GM18505 (cell line): ENCODE measurements around the gene NRP1.
"Not testable (repeated sequence)": the region's sequence is repeated elsewhere in the genome, so short reads cannot be mapped to it uniquely, and the experiment has no call there.

Experiments
- ATAC-seq: cut with Tn5 transposase; IDR thresholded peaks from one replicate; pipeline ENCODE4 v1.9.1; 2021; ENCODE audit not compliant: unreplicated experiment
- POLR2A ChIP-seq: IDR thresholded peaks from 4 replicates; pipeline ENCODE4 v1.6.1; 2011; ENCODE audit warnings: borderline replicate concordance; ENCODE audit not compliant: insufficient read depth, insufficient read length; ENCODE audit errors: extremely low read depth

NRP1 gene

GRCh38 chr10:33334153-33334804, at the start of gene NRP1:
TSS of gene NRP1 (minus strand) at chr10:33334667. CDS start at chr10:33334382, 285 bp downstream.
- no peak for ATAC-seq
- TF ChIP-seq POLR2A: no peak

- not testable (repeated sequence) for ATAC-seq
Observed at GRCh38 chr10:33384201-33384600, 49.7 kb upstream of the NRP1 start.

GRCh38 chr10:33382921-33383713, 48.6 kb upstream of the NRP1 start:
- no peak for ATAC-seq
- TF ChIP-seq POLR2A: no peak

DNA sequence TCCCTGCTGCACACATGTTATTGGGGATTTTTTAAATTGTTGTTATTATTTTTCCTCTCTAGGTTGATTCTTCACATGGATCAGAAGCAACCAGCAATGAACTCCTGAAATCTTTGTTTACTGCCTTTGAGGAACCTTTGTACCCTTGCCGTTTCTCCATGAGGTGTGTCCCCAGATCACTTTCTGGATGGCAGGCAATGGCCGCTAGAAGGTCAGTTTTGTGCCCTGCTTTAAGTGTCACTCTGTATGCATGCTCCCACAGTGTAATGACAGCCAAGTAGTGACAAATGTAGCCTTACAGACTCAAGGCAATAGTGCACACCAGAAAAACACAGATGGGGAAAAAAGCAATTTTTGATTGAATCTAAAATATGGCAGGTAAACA, 47.7 kb upstream of the NRP1 start:
- no peak for TF ChIP-seq POLR2A
- ATAC-seq: no peak

DNA sequence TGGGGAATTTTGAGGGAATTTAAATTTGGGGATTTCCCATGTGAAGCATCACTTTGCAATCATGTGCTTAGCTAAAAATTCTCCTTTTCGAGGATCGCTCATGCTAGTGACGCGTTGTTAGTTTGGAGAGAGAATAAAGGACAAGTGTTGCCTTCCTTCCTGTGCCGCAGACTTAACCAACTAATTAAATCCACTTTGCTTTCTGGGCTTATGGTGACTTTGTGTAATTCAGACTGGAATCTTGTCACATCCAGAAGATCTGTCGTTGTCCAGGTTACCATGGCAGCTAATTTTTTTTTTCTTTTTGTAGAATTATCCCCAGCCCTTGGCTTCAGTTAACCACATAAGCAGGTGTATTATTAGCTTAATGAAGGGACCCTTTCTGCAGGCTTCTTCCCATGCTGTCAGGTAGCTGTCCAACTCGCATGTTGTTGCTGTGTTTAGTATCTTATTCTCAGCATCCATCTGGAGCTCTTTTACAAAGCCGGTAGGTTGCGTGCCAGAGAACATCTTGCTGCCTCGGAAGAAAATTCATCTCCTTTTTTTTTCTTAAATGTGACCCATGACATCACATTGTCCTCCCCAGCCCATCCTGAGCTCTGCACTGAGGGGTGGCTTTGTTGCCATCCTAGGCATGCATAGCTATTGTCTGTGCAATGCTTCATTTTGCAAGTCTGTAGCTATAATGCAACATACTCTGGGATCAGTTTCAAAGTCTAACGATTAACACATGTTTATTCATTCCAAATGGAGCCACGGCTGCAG, 47.2 kb upstream of the NRP1 start:
- no peak for ATAC-seq
- TF ChIP-seq POLR2A: no peak

- no peak for TF ChIP-seq POLR2A
- ATAC-seq: no peak
Observed at GRCh38 chr10:33377658-33378025, 43.2 kb upstream of the NRP1 start.

- no peak for TF ChIP-seq POLR2A
- ATAC-seq: no peak
Observed at GRCh38 chr10:33376976-33377657, 42.6 kb upstream of the NRP1 start.

DNA sequence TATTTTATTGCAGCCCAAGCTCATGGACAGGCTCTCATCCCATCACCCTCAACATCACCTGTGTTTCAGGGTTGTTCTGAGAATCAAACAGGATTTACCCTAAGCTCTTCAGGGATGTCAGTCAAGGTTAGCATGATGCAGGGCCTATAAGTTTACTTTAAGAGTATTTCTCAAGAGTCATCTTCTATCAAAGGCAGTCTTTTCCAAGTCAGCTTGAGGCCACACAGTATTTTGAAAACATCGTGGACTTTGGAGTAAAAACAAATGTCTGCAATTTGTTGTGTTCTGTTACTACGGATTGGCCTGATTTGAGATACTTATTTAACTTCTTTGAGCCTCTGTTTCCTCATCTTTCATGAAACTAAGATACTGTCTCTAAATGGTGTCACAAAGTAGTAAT, 42.0 kb upstream of the NRP1 start:
- TF ChIP-seq POLR2A: no peak

GRCh38 chr10:33373263-33373662, 38.8 kb upstream of the NRP1 start:
- TF ChIP-seq POLR2A: no peak
- no peak for ATAC-seq

More for the DNA sequence above, 42.0 kb upstream of the NRP1 start:
- no peak for ATAC-seq

GRCh38 chr10:33371234-33371633, 36.8 kb upstream of the NRP1 start:
- no peak for ATAC-seq
- no peak for TF ChIP-seq POLR2A

- ATAC-seq: no peak
- TF ChIP-seq POLR2A: no peak
Observed at GRCh38 chr10:33370434-33370930, 36.0 kb upstream of the NRP1 start.

GRCh38 chr10:33368086-33368485, 33.6 kb upstream of the NRP1 start:
- ATAC-seq: no peak
- no peak for TF ChIP-seq POLR2A

GRCh38 chr10:33365871-33366411, 31.5 kb upstream of the NRP1 start:
- ATAC-seq: no peak
- no peak for TF ChIP-seq POLR2A
